GM18526 (cell line): Measurements from ENCODE around the gene VSTM2L.

Experiments used
- POLR2A ChIP-seq: IDR thresholded peaks from 3 replicates; pipeline ENCODE4 v1.6.1; 2011; ENCODE audit not compliant: insufficient read length; ENCODE audit errors: extremely low read depth

VSTM2L gene

DNA sequence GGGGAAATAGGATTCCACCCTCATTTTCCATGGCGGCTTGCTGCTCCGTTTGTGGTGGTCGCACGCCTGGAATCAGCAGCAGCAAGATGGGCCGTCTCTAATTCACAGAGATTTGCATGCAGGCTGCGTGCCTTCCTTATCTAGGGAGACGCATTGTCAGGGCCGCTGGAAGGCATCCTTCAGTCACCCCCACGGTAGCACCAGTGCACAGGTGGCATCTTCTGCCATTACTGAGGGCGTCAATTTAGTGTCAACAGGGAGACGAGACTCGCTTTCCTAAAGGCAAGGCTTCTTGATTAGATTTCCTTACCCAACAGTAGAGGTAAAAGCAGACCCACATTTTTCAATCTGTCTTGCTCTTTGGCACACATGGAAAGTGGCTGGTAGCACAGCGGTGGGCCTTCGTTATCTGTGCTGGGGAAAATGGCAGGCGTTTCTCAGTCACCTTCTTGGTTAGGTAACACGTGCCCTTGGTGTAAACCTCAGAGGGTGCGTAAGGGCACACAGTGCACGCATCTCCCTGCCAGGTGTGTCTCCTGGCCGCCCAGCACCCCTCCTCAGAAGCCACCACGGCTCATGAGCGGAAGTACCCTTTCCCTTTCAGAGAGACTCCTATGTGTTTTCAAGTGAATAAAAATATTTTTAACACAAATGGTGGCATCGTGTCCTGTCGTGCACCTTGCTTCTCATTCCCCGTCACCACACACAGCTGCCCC, 27.3 kb upstream of the VSTM2L start:
- no peak for TF ChIP-seq POLR2A

- no peak for TF ChIP-seq POLR2A
Measured at GRCh38 chr20:37876863-37877262, 26.1 kb upstream of the VSTM2L start.

GRCh38 chr20:37877832-37878772, 24.8 kb upstream of the VSTM2L start:
- TF ChIP-seq POLR2A = no peak

GRCh38 chr20:37878835-37879599, 23.9 kb upstream of the VSTM2L start:
- no peak for TF ChIP-seq POLR2A

DNA sequence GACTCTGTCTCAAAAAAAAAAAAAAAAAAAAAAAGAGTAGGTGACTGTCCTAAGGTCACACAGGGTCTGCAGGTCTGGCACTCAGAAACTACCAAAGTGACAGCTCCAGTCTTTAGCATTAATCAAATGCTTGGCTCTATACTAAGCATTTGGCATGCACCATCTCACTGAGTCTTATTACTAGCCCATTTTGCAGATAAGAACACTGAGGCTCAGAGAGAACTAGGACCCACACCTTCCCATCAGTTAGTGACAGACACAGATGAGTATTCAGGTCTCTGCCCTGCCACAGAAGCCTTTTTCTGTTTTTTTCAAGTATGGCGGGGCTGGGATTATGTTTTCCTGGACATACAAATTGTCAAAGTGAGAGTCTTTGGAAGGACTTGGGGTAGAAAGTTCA, 23.1 kb upstream of the VSTM2L start:
- no peak for TF ChIP-seq POLR2A

- TF ChIP-seq POLR2A = no peak
Measured at GRCh38 chr20:37880726-37881591, 22.0 kb upstream of the VSTM2L start.

DNA sequence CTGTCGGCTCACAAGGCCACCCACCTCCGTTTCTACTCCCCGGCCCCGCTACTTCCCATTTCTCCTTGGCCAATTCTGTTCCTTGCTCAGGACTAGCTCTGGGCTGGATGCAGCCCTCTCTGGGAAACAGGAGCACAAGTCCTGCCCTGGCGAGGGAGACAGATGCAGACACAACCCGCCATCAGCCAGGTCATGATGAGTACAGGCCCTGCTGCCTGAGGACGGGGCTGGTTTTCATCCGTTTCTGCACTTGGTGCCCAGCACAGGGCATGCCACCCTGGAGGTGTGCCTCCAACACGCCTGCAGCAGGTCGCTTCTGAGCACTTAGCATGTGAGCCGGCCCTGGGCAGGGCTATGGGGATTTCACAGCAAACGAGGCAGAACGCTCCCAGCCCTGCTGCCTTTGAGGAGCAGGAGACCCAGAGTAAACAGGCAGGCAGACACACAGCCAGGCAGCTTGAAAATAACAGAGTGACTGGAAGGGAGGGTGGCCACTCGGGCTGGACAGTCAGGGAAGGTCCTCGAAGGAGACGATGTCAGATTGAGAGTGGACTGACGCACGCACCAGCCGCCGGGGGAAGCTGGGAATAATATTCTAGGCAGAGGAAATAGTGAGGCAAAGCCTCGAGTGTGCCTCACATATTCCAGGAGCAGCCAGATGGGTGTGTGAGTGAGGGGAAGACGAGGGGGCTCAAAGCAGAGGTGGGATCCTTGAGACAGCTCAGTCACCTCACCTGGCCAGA, 21.2 kb upstream of the VSTM2L start:
- TF ChIP-seq POLR2A = no peak

DNA sequence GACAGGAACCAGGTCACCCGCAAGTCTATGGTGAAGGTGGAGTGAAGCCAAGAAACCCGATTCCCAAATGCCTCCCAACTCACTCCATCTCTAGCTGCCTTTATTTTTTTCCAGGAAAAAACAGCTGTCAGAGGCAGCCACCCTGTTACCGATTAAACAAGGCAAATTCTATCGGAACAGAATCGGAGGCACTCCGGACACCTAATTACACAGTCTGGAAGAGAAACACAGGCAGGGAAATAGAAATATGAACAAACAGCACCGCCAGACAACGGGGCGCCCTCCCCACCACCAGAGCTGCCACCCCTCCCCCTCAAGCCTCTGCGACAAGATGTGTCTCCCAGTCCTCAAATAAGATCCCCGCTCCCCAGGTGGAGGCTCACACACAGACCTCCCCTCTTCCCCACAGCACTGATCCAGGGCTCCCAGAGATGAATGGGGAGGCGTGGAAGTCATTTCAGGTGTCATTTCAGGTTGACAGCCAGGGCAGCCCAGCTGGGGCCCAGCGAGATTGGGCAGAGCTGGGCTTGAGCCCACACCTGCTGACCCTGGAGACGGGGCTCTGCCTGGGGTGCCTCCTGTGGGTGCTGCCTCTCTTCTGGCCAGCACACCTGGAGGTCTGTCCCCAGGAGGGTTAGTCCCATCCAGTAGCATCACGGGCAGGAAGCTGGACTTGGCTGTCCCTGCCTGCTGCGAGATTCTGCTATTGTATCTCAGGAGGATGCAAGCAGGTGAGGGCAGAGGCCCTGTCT, 19.8 kb upstream of the VSTM2L start:
- TF ChIP-seq POLR2A = no peak

GRCh38 chr20:37885042-37885441, 17.9 kb upstream of the VSTM2L start:
- TF ChIP-seq POLR2A = no peak

- TF ChIP-seq POLR2A = no peak
Measured at GRCh38 chr20:37885593-37886503, 17.1 kb upstream of the VSTM2L start.

DNA sequence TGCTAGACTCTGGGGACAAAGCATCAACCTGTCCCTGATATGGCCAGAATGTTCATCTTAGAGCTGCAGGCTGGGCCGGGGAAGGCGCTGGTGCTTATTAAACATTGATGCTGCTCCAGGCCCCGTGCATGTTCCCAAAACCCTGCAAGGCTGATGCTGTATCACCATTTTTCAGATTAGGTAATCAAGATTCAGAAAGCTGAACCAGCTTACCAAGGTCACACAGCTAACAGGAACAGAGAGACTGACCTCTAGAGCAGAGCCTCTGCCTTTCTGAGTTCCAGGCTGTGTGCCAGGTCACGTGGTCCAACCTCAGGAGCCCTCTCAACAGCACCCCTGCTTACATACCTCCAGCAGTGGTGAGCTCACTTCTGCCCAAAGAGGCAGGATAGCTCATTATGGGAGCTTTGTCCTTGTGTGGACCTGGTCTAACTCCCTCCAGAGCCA, 16.1 kb upstream of the VSTM2L start:
- TF ChIP-seq POLR2A = no peak

DNA sequence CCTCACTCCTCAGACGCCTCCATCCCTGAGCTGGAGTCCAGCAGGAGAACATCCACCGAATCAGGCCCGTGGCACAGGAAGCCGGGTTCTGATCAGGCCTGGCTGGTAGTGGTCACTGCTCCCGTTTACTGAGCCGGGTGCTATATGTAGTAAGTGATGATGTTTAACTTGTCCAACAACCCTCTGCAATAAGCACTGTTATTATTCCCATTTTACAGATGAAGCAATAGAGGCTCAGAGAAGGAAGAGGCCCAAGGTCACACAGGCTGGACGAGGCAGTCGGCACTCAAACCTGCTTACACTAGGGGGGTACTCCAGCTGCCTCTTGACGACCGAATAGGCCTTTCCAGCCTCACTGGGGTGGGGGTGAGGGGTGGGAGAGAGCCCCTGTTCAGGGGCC, 14.3 kb upstream of the VSTM2L start:
- TF ChIP-seq POLR2A = no peak

DNA sequence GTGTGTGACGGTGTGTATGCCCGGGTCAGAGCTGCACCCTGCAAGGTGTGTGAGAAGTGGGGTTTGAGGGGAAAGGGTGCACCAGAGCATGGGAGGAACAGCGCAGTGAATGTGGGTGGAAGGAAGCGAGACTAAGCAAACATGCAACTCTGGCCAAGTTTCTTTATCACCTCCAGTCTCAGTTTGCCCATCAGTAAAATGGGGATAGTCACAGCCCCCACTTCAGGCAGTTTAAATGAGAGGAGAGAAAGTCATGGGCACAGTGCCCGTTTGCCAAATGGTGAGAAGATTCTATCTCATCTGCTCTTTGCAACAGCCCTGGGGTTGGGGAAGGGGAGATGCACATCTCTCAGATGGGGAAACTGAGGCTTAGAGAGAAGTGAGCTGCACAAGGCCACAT, 12.8 kb upstream of the VSTM2L start:
- TF ChIP-seq POLR2A = no peak

DNA sequence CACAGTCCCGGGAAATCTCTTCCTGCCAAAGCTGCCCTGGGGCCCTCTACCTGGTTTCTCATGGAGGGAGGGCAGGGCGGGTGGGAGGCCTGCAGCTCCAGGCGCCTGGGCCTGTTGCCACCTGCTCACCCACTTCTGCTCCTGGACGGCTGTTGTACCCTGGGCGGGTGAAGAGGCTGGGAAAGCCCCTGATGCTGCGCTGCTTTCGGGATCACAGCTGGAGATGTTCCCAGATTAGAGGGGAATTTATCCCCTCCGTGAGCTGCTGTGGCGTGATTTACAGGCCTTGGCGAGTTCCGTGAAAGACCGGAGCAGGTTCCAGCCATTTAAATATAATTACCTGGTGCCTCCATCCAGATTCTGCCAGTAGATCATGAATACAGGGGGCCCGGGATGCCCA, 12.3 kb upstream of the VSTM2L start:
- no peak for TF ChIP-seq POLR2A
